ENCODE data around the gene DAB1. TPM values are rescaled to one million over a fixed set of nuclear protein-coding genes. Genes with fewer than 3 reads are reported as not detected.

Gene DAB1
- total RNA-seq, 1 donor from 2014 or later: 14.0 TPM

DNA sequence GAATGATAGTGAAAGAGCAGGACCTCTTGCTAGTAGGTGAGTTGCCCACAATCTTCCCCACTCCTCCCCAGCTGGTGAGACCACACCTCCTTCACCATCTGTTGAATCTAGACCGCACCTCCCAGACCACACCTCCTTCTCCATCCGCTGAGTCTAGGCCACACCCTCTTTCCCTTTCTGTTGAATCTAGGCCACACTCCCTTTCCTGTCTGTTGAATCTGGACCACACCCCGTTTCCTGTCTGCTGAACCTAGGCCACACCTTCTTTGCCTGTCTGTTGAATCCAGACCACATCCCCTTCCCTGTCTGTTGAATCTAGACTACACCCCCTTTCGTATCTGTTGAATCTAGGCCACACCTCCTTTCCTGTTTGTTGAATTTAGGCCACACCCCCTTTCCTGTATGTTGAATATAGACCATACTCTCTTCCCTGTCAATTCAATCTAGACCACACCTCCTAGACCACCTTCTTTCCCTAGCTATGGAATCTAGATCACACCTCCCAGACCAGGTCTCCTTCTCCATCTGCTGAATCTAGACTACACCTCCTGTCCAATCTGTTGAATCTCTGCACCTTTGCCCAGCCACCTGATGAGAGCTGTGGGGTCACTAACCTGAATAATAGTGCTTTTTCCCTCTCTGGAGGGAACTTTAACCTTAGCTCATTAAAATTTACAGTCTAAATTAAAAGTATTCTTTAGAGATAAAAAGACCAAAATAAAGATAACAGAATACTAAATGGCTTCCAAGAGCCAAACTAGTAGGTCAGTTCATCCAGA is 116.3 kb downstream of the DAB1 start:
- Mint-ChIP-seq H3K27ac (ENCODE audit: unreplicated experiment) (peak overlapping the region; percentile 37), H3K27me3 (ENCODE audit: low read depth) (no peaks in the 10 kb centered on the region), H3K36me3 (ENCODE audit: low read depth) (no peaks in the 10 kb centered on the region), H3K4me3 (no peak overlapping the region), H3K9me3 (peaks cover 5% of the 10 kb centered on the region), H3K4me1 (peaks cover 9% of the 10 kb centered on the region)
- TF ChIP-seq, protein P1, sequence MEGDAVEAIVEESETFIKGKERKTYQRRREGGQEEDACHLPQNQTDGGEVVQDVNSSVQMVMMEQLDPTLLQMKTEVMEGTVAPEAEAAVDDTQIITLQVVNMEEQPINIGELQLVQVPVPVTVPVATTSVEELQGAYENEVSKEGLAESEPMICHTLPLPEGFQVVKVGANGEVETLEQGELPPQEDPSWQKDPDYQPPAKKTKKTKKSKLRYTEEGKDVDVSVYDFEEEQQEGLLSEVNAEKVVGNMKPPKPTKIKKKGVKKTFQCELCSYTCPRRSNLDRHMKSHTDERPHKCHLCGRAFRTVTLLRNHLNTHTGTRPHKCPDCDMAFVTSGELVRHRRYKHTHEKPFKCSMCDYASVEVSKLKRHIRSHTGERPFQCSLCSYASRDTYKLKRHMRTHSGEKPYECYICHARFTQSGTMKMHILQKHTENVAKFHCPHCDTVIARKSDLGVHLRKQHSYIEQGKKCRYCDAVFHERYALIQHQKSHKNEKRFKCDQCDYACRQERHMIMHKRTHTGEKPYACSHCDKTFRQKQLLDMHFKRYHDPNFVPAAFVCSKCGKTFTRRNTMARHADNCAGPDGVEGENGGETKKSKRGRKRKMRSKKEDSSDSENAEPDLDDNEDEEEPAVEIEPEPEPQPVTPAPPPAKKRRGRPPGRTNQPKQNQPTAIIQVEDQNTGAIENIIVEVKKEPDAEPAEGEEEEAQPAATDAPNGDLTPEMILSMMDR (conservative IDR thresholded peaks at IDR 0.05): no peak
- no peak for DNase-seq (ENCODE audit: low read depth, low spot score)

GRCh38 chr1:57304591-57304990 is 119.3 kb downstream of the DAB1 start:
- Mint-ChIP-seq H3K4me3 (no peak overlapping the region), H3K9me3 (peaks cover 5% of the 10 kb centered on the region), H3K4me1 (peaks cover 4% of the 10 kb centered on the region), H3K36me3 (ENCODE audit: low read depth) (no peaks in the 10 kb centered on the region), H3K27me3 (ENCODE audit: low read depth) (no peaks in the 10 kb centered on the region), H3K27ac (ENCODE audit: unreplicated experiment) (no peak overlapping the region)
- no peak for DNase-seq (ENCODE audit: low read depth, low spot score)
- TF ChIP-seq, protein P1 (conservative IDR thresholded peaks at IDR 0.05): no peak

DNA sequence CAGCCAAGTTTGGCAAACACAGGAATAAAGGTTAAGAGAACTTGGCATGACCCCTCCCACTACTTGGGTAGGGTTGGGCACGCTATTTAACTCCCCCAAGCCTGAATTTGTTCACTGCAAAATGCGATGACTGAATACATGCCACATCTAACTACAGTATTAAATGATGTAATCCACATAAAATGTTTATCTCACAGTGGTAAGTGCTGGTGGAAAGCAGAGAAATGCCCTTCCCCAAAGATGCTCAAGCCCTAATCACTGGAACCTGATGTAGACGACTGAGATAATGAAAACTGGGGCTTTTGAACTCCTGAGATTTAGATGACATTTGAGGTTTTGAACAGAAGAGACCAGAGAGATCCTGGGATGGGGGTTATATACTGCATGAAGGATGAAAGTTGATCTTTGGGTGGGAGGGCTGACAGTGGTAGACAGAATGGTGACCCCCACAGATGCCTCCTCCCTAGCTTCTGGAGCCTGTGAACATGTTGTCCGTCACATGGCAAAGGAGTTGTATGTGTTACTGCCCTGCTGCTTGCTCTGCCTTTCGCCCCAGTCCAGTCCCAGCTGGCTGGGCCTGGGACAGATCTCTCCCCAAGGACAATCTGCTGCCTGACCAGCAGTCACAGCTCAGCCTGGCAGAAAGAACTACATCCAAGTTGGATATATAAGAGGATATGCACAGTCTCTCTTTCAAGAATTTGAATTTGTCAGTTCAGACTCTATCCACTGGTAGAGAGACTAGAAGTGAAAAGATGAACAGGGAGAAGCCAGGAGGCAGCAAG is 120.9 kb downstream of the DAB1 start:
- H3K27me3 Mint-ChIP-seq (ENCODE audit: low read depth): no peaks in the 10 kb centered on the region
- H3K27ac Mint-ChIP-seq (ENCODE audit: unreplicated experiment): no peak overlapping the region
- no peak overlapping the region for H3K4me3 Mint-ChIP-seq
- TF ChIP-seq, protein P1 (conservative IDR thresholded peaks at IDR 0.05): no peak
- peaks cover 5% of the 10 kb centered on the region for H3K9me3 Mint-ChIP-seq
- DNase-seq (ENCODE audit: low read depth, low spot score): no peak
- H3K36me3 Mint-ChIP-seq (ENCODE audit: low read depth): no peaks in the 10 kb centered on the region
- peaks cover 4% of the 10 kb centered on the region for H3K4me1 Mint-ChIP-seq

- Mint-ChIP-seq H3K4me1 (no peaks in the 10 kb centered on the region), H3K4me3 (no peak overlapping the region), H3K27me3 (ENCODE audit: low read depth) (no peaks in the 10 kb centered on the region), H3K9me3 (no peaks in the 10 kb centered on the region), H3K36me3 (ENCODE audit: low read depth) (no peaks in the 10 kb centered on the region), H3K27ac (ENCODE audit: unreplicated experiment) (no peak overlapping the region)
- TF ChIP-seq, protein P1 (conservative IDR thresholded peaks at IDR 0.05): no peak
- DNase-seq (ENCODE audit: low read depth, low spot score): no peak
Observed at GRCh38 chr1:57300186-57300585, 123.7 kb downstream of the DAB1 start.

GRCh38 chr1:57296726-57297250 is 127.1 kb downstream of the DAB1 start:
- Mint-ChIP-seq H3K4me3 (no peak overlapping the region), H3K36me3 (ENCODE audit: low read depth) (no peaks in the 10 kb centered on the region), H3K4me1 (no peaks in the 10 kb centered on the region), H3K9me3 (no peaks in the 10 kb centered on the region), H3K27me3 (ENCODE audit: low read depth) (no peaks in the 10 kb centered on the region), H3K27ac (ENCODE audit: unreplicated experiment) (no peak overlapping the region)
- no peak for DNase-seq (ENCODE audit: low read depth, low spot score)
- TF ChIP-seq, protein P1 (conservative IDR thresholded peaks at IDR 0.05): no peak
